Measurements from ENCODE around the gene CACNG5. TPM values are rescaled to one million over a fixed set of nuclear protein-coding genes. Genes with fewer than 3 reads are reported as not detected.

Gene CACNG5
- total RNA-seq, 1 donor from 2014 or later, result not detected

Other genes with a start within 250 kb of the CACNG5 start
- gene CACNG4, start 129.6 kb downstream of the CACNG5 start, total RNA-seq, result not detected in 2 replicates
- not detected in 2 replicates for gene CACNG1, start 209.4 kb downstream of the CACNG5 start, total RNA-seq